ENCODE measurements around the gene KCTD6.
A peak's percentile ranks its signal among the peaks of the same experiment; 100 is the strongest.

KCTD6 gene

GRCh38 chr3:58474348-58474911 lies 17.5 kb upstream of the KCTD6 start:
- in situ Hi-C loops (cut with MboI; ENCODE audit: low sequenced_read_pairs): no loop called here
- no peak overlapping the region for H3K4me3 ChIP-seq

GRCh38 chr3:58474967-58475578 lies 16.8 kb upstream of the KCTD6 start:
- H3K9me3 ChIP-seq: no peaks in the 10 kb centered on the region
- no peak overlapping the region for H3K4me3 ChIP-seq
- H3K4me1 ChIP-seq: peaks cover 3% of the 10 kb centered on the region; the same call in 1 of the 2 replicates
- no peak for DNase-seq (ENCODE audit: low spot score in 2 of 2)
- H3K36me3 ChIP-seq (replicated peaks): no peaks in the 10 kb centered on the region
- H3K27me3 ChIP-seq (ENCODE audit: low read depth): no peaks in the 10 kb centered on the region
- in situ Hi-C loops (cut with MboI; ENCODE audit: low sequenced_read_pairs): no loop called here

More at GRCh38 chr3:58474348-58474911, 17.5 kb upstream of the KCTD6 start:
- Histone ChIP-seq H3K36me3 (replicated peaks) (no peaks in the 10 kb centered on the region), H3K27me3 (ENCODE audit: low read depth) (no peaks in the 10 kb centered on the region), H3K4me1 (peaks cover 3% of the 10 kb centered on the region; the same call in 1 of the 2 replicates), H3K9me3 (no peaks in the 10 kb centered on the region)
- no peak for DNase-seq (ENCODE audit: low spot score in 2 of 2)

- no peaks in the 10 kb centered on the region for H3K36me3 ChIP-seq (replicated peaks)
- H3K4me3 ChIP-seq: no peak overlapping the region
- H3K27me3 ChIP-seq (ENCODE audit: low read depth): peaks cover 2% of the 10 kb centered on the region; the same call in 1 of the 2 replicates
- DNase-seq (ENCODE audit: low spot score in 2 of 2): no peak
- no peaks in the 10 kb centered on the region for H3K4me1 ChIP-seq
- in situ Hi-C loops (cut with MboI; ENCODE audit: low sequenced_read_pairs): no loop called here
- no peaks in the 10 kb centered on the region for H3K9me3 ChIP-seq
Observed at GRCh38 chr3:58478781-58479180, 13.1 kb upstream of the KCTD6 start.

DNA sequence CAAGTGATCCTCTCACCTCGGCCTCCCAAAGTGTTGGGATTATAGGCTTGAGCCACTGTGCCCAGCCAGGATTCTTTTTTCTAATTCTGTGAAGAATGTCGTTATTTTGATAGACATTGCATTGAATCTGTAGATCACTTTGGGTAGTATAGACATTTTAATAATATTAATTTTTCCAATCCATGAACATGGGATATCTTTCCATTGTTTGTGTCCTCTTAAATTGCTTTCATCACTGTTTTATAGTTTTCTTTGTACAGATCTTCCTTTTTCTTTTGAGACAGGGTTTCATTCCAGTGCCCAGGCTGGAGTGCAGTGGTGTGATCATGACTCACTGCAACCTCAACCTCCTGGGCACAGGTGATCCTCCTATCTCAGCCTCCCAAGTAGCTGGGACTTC lies 11.6 kb upstream of the KCTD6 start:
- H3K36me3 ChIP-seq (replicated peaks): no peaks in the 10 kb centered on the region
- no peak overlapping the region for H3K4me3 ChIP-seq
- H3K4me1 ChIP-seq: no peaks in the 10 kb centered on the region
- no peak for DNase-seq (ENCODE audit: low spot score in 2 of 2)
- in situ Hi-C loops (cut with MboI; ENCODE audit: low sequenced_read_pairs): no loop called here
- no peaks in the 10 kb centered on the region for H3K9me3 ChIP-seq
- peaks cover 3% of the 10 kb centered on the region; the same call in 1 of the 2 replicates for H3K27me3 ChIP-seq (ENCODE audit: low read depth)

- no peaks in the 10 kb centered on the region for H3K36me3 ChIP-seq (replicated peaks)
- H3K4me3 ChIP-seq: no peak overlapping the region
- H3K4me1 ChIP-seq: no peaks in the 10 kb centered on the region
- in situ Hi-C loops (cut with MboI; ENCODE audit: low sequenced_read_pairs): no loop called here
- no peaks in the 10 kb centered on the region for H3K9me3 ChIP-seq
- no peak for DNase-seq (ENCODE audit: low spot score in 2 of 2)
- peaks cover 3% of the 10 kb centered on the region; the same call in 1 of the 2 replicates for H3K27me3 ChIP-seq (ENCODE audit: low read depth)
Observed at GRCh38 chr3:58482917-58483636, 8.8 kb upstream of the KCTD6 start.

DNA sequence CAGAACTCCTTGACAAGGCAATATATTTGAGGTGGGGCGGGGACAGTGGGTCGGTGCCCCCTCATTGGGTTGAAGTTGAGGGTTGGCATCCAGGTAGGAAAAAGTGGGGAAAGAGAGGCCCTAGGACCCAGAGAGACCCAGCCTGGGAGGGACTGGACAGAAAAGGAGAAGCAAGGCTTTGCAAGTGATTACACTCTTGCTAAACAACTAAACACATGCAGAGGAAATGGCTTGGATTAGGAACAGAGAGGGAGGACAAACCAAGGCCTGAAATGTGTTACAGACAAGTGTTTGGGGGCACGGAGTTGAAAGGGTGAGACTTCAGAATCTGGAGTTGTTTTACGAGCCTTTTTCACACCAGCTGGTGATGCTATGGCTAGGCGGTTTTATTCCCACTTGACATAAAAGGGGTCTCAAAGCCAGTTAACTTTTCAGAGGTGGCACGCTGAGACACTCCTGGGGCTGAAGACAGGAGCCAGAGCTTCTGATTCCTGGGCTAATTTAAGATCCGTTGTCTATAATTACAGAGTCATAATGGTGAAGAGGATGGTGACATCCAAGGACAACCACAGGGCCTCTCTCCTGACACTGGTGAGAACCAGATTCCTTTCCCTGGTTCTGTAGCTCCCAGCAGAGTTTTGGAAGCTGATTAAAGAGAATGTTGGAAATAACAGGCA lies 7.7 kb upstream of the KCTD6 start:
- Histone ChIP-seq H3K27me3 (ENCODE audit: low read depth) (peaks cover 3% of the 10 kb centered on the region; the same call in 1 of the 2 replicates), H3K4me1 (no peaks in the 10 kb centered on the region), H3K4me3 (no peak overlapping the region), H3K9me3 (no peaks in the 10 kb centered on the region), H3K36me3 (replicated peaks) (no peaks in the 10 kb centered on the region)
- DNase-seq (ENCODE audit: low spot score in 2 of 2): no peak
- in situ Hi-C loops (cut with MboI; ENCODE audit: low sequenced_read_pairs): no loop called here

DNA sequence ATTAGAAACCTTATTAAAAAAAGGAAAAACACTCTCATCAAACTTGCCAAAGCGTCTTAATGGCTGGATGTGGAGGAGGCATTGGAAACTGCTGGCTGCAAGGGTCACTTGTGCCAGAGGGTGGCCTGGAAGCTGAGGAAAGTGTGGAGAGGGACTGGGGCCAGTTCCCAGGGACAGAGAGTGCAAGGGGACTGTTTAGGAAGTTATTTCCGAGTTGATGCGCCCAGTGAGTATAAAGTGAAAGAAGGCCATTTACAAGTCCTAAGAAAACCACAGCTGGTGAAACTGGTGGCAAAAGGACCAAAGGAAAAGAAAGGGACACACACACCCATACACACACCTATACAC lies 7.2 kb upstream of the KCTD6 start:
- Histone ChIP-seq H3K4me3 (no peak overlapping the region), H3K36me3 (replicated peaks) (no peaks in the 10 kb centered on the region), H3K27me3 (ENCODE audit: low read depth) (peaks cover 3% of the 10 kb centered on the region; the same call in 1 of the 2 replicates), H3K4me1 (no peaks in the 10 kb centered on the region), H3K9me3 (no peaks in the 10 kb centered on the region)
- in situ Hi-C loops (cut with MboI; ENCODE audit: low sequenced_read_pairs): no loop called here
- DNase-seq (ENCODE audit: low spot score in 2 of 2): no peak

- DNase-seq (ENCODE audit: low spot score in 2 of 2): no peak
- no peaks in the 10 kb centered on the region for H3K9me3 ChIP-seq
- no peaks in the 10 kb centered on the region for H3K4me1 ChIP-seq
- H3K4me3 ChIP-seq: no peak overlapping the region
- in situ Hi-C loops (cut with MboI; ENCODE audit: low sequenced_read_pairs): no loop called here
- H3K27me3 ChIP-seq (ENCODE audit: low read depth): peaks cover 3% of the 10 kb centered on the region; the same call in 1 of the 2 replicates
- no peaks in the 10 kb centered on the region for H3K36me3 ChIP-seq (replicated peaks)
Observed at GRCh38 chr3:58485801-58486435, 6.0 kb upstream of the KCTD6 start.

- Histone ChIP-seq H3K36me3 (replicated peaks) (no peaks in the 10 kb centered on the region), H3K4me1 (no peaks in the 10 kb centered on the region), H3K27me3 (ENCODE audit: low read depth) (peaks cover 3% of the 10 kb centered on the region; the same call in 1 of the 2 replicates), H3K9me3 (no peaks in the 10 kb centered on the region), H3K4me3 (no peak overlapping the region)
- in situ Hi-C loops (cut with MboI; ENCODE audit: low sequenced_read_pairs): no loop called here
- DNase-seq (ENCODE audit: low spot score in 2 of 2): no peak
Observed at GRCh38 chr3:58487140-58487886, 4.6 kb upstream of the KCTD6 start.

DNA sequence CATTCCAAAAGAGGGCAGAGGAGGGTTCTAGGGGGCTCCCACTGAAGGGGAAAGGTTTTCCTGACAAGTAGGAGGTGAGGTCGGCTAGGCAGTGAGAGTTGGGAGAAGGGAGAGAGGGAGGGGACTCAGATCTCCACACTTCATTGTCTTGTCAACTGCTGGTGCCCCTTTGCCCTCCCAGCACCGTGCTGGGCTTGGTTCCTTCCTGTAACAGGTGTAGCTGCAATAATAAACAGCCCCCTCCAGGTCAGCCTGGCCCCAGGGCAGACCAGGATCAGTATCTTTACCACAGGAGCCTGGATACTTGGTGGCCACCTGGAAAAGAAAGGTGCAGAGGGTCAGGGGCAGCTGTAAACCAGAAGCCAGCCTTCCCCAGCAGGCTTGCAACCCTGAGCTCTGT lies 2.9 kb upstream of the KCTD6 start:
- Histone ChIP-seq H3K4me1 (peaks cover 8% of the 10 kb centered on the region), H3K4me3 (no peak overlapping the region), H3K9me3 (no peaks in the 10 kb centered on the region), H3K36me3 (replicated peaks) (no peaks in the 10 kb centered on the region), H3K27me3 (ENCODE audit: low read depth) (no peaks in the 10 kb centered on the region; the same call in 1 of the 2 replicates)
- no peak for DNase-seq (ENCODE audit: low spot score in 2 of 2)
- in situ Hi-C loops (cut with MboI; ENCODE audit: low sequenced_read_pairs): no loop called here

GRCh38 chr3:58490860-58491501 lies 915 bp upstream of the KCTD6 start:
- Histone ChIP-seq H3K36me3 (replicated peaks) (no peaks in the 10 kb centered on the region), H3K9me3 (no peaks in the 10 kb centered on the region), H3K4me3 (peak overlapping the region; percentile 23), H3K27me3 (ENCODE audit: low read depth) (no peaks in the 10 kb centered on the region), H3K4me1 (peaks cover 27% of the 10 kb centered on the region)
- in situ Hi-C loops (cut with MboI; ENCODE audit: low sequenced_read_pairs): loop anchor here (10.0 kb wide), 1 partner anchor 166 kb away; no protein-coding TSS in a partner anchor
- no peak for DNase-seq (ENCODE audit: low spot score in 2 of 2)

DNA sequence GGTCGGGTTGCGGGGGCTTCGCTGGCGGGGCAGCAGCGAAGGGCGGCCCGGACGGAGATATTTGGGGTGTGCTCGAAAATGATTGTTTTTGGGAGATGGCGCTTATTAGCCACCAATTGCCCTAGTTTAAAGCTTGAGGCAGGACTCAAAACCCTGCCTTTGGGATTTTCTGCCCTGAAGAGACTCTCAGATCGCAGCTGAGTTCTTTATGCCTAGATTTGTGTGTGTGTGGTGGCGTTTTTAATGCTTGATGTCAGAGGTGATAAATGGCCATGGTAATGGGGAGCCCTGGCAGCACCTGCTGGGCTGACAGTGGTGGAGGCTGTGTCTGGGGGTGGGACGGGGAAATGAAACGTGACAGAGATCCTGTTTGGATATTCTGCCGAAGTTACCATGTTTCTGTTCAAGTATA lies 604 bp downstream of the KCTD6 start:
- in situ Hi-C loops (cut with MboI; ENCODE audit: low sequenced_read_pairs): loop anchor here (10.0 kb wide), 1 partner anchor 168 kb away; no protein-coding TSS in a partner anchor
- Histone ChIP-seq H3K27me3 (ENCODE audit: low read depth) (no peaks in the 10 kb centered on the region), H3K4me1 (peaks cover 42% of the 10 kb centered on the region), H3K36me3 (replicated peaks) (no peaks in the 10 kb centered on the region), H3K9me3 (no peaks in the 10 kb centered on the region), H3K4me3 (peak overlapping the region; percentile 60)
- DNase-seq (ENCODE audit: low spot score in 2 of 2): no peak
